Adrenal gland (tissue), 12 donors: ENCODE results near the gene ZFP57. TPM values are rescaled to one million over a fixed set of nuclear protein-coding genes. Genes with fewer than 3 reads are reported as not detected.

Experiments used
- DNase-seq, 7 donors: peaks; one replicate each; pipeline ENCODE4 v3.0.0-alpha.2; 2019 to 2020
- H3K27ac ChIP-seq, 5 donors: fragments of 200-600 bp; sonication (generic) in 4 of 5; 1 replicate in 3 of 5; 2 replicates in 2 of 5; pipeline versions ENCODE4 v1.5.1 to v1.8.0; 2016 to 2020; ENCODE audit warnings: mild to moderate bottlenecking in 1 of 5
- H3K27me3 ChIP-seq: fragments of 200-600 bp; 2 replicates; pipeline ENCODE4 v1.8.0; 2021
- H3K36me3 ChIP-seq, 2 donors: fragments of 200-600 bp; replicated peaks in 1 of 2; 1 replicate in 1 of 2; 2 replicates in 1 of 2; pipeline versions ENCODE4 v1.5.1 to v1.8.0; 2018 to 2022
- H3K4me1 ChIP-seq, 2 donors: fragments of 200-600 bp; replicated peaks in 1 of 2; 1 replicate in 1 of 2; 2 replicates in 1 of 2; pipeline versions ENCODE4 v1.5.1 to v1.8.0; 2018 to 2021
- H3K4me3 ChIP-seq, 4 donors: fragments of 200-600 bp; sonication (generic) in 3 of 4; one replicate each; pipeline ENCODE4 v1.5.1; 2016 to 2018
- H3K9me3 ChIP-seq, 3 donors: fragments of 200-600 bp; sonication (generic) in 1 of 3; replicated peaks in 1 of 3; 1 replicate in 2 of 3; 2 replicates in 1 of 3; pipeline versions ENCODE4 v1.5.1 to v1.8.0; 2016 to 2021
- CTCF ChIP-seq, 6 experiments: fragments of 450-650 bp in 4 of 6; fragments of 200-600 bp in 2 of 6; sonication (generic) in 1 of 6; IDR thresholded peaks; 1 replicate in 5 of 6; 2 replicates in 1 of 6; pipeline versions ENCODE4 v1.5.1 to v1.8.0; 2016 to 2021; ENCODE audit warnings: antibody characterized with exemption in 6 of 6, mild to moderate bottlenecking in 2 of 6, moderate library complexity in 1 of 6
- POLR2A ChIP-seq, 2 donors: fragments of 450-650 bp; IDR thresholded peaks; one replicate each; pipeline ENCODE4 v1.6.1; 2017; ENCODE audit warnings: antibody characterized with exemption in 2 of 2, mild to moderate bottlenecking in 2 of 2, moderate library complexity in 1 of 2
- WGBS, 4 donors: extraction: QIAGEN DNeasy Blood & Tissue Kit in 2 of 4; methylation state at CpG; one replicate each; pipeline versions ENCODE4 v1.1.5 to v1.1.7; 2013 to 2017; 5-methylcytosine and 5-hydroxymethylcytosine counted together
- intact Hi-C, 2 donors: fragments of 100-400 bp; cut with DNase I; formaldehyde crosslinking; loops; one replicate each; pipeline versions ENCODE4 v1.14.1 to v1.15.0; 2022 to 2023
- polyA plus RNA-seq, 3 donors: library from polyadenylated mRNA; stranded (reverse); fragments of 200-250 nt in 2 of 3; fragments of 350-450 nt in 1 of 3; fragmentation: Illumina TruSeq in 1 of 3; extraction: RNeasy Lipid Tissue Mini Kit (QIAGEN cat#74804) in 1 of 3; gene quantifications; one replicate each; pipeline ENCODE4 v1.2.3, GENCODE V29; 2013 to 2014
- total RNA-seq, 9 donors: library from RNA; depleted of rRNA in 4 of 9; stranded (reverse); fragments of >200 nt in 4 of 9; fragments of 120-200 nt in 1 of 9; fragmentation: NEBNext Ultra II Directional in 1 of 9; extraction: Animal tissue kit (Norgen Biotek cat#: 25700) in 1 of 9; gene quantifications; one replicate each; pipeline versions ENCODE4 v1.1.0 to v1.2.4, GENCODE V29; 2013 to 2023
- donor health status: healthy with polysubstance abuse.
- donor health status: Bipolar disorder and iron deficiency.
- donor health status: DM: yes; HTN: yes; CAD: no.
- donor health status: DM: no; HTN: no; CAD: no.
- donor health status: DM: no; HTN: no; CAD: no.
- donor health status: DM: yes; HTN: yes; CAD: no.

ZFP57 gene
- total and polyA plus RNA-seq, 12 donors = 0.06 to 1.9 (median 0.96) TPM; not detected in 7

- no peak for DNase-seq
- Histone ChIP-seq H3K9me3 (no peaks in the 10 kb centered on the region), H3K36me3 (peaks cover 0 to 32% of the 10 kb centered on the region in 2 donors), H3K27ac (no peak overlapping the region), H3K27me3 (no peaks in the 10 kb centered on the region), H3K4me3 (peak overlapping the region in 1 of 4 donors; percentile 76), H3K4me1 (peaks cover 0 to 7% of the 10 kb centered on the region in 2 donors)
- intact Hi-C loops = no loop called here
- TF ChIP-seq POLR2A (IDR thresholded peaks at IDR 0.05) (no peak), CTCF (IDR thresholded peaks at IDR 0.05) (no peak)
- WGBS, 4 donors = 85 to 92% (median 89%) methylated on average over 5 to 11 of the region's 11 CpGs
Measured at GRCh38 chr6:29724937-29725869, 44.3 kb upstream of the ZFP57 start.

- H3K36me3 ChIP-seq = peaks cover 0 to 32% of the 10 kb centered on the region in 2 donors
- peak in 6 of 7 donors; percentile 31 to 75 (median 53) for DNase-seq
- no peak for TF ChIP-seq POLR2A (IDR thresholded peaks at IDR 0.05)
- no peak for TF ChIP-seq CTCF (IDR thresholded peaks at IDR 0.05)
- no peaks in the 10 kb centered on the region for H3K9me3 ChIP-seq
- peaks cover 0 to 7% of the 10 kb centered on the region in 2 donors for H3K4me1 ChIP-seq
- H3K4me3 ChIP-seq = peak overlapping the region; percentile 47 to 98 (median 72)
- no peaks in the 10 kb centered on the region for H3K27me3 ChIP-seq
- WGBS, 4 donors = 9 to 27% (median 11%) methylated on average over 9 to 76 of the region's 76 CpGs
- intact Hi-C loops = no loop called here
- H3K27ac ChIP-seq = peak overlapping the region; percentile 45 to 87 (median 74)
Measured at GRCh38 chr6:29723666-29724588, 43.0 kb upstream of the ZFP57 start.

DNA sequence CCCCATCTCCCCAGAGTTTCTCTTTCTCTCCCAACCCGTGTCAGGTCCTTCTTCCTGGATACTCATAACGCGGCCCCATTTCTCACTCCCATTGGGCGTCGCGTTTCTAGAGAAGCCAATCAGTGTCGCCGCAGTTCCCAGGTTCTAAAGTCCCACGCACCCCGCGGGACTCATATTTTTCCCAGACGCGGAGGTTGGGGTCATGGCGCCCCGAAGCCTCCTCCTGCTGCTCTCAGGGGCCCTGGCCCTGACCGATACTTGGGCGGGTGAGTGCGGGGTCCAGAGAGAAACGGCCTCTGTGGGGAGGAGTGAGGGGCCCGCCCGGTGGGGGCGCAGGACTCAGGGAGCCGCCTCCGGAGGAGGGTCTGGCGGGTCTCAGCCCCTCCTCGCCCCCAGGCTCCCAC lies 42.3 kb upstream of the ZFP57 start, which contains the start of gene HLA-F:
Gene HLA-F (plus strand): TSS at position 173 of the 404 bp plus-strand sequence. CDS start 30 bp downstream, at position 203.
- intact Hi-C loops = no loop called here
- Histone ChIP-seq H3K27me3 (no peaks in the 10 kb centered on the region), H3K27ac (peak within 1 kb of the TSS; percentile 45 to 87 (median 74)), H3K9me3 (no peaks in the 10 kb centered on the region), H3K4me1 (peaks cover 0 to 7% of the 10 kb centered on the region in 2 donors), H3K4me3 (peak within 1 kb of the TSS; percentile 47 to 98 (median 72)), H3K36me3 (peaks cover 0 to 31% of the 10 kb centered on the region in 2 donors)
- peak; percentile 65 for TF ChIP-seq POLR2A (IDR thresholded peaks at IDR 0.05)
- TF ChIP-seq CTCF (IDR thresholded peaks at IDR 0.05) = no peak
- WGBS, 4 donors = 0 to 2% (median 0%) methylated on average over 13 to 26 of the region's 26 CpGs
- DNase-seq = peak; percentile 87 to 97 (median 91)
